K562 (cell line): ENCODE data around the gene URAD. TPM values are rescaled to one million over a fixed set of nuclear protein-coding genes. Genes with fewer than 3 reads are reported as not detected.

Experiments used
- ATAC-seq: fragments of 200-7000 bp; cut with Tn5 transposase; 3 replicates; pipeline ENCODE4 v1.9.1; 2020; ENCODE audit warnings: moderate library complexity
- BruUV-seq: library from RNA; stranded (reverse); fragments of 400-500 nt; replicated peaks from 2 replicates; lab custom pipeline; 2021; lab: Mats Ljungman, UMichigan
- CTCF ChIA-PET: fragments of 300-600 bp; formaldehyde crosslinking; extraction: SDS; loops from one replicate; lab custom pipeline; 2021; ENCODE audit warnings: low intra/inter-chr PET ratio; lab: Yijun Ruan, JAX
- POLR2A ChIA-PET: fragments of 300-600, 350-650 bp; sonication (Branson Sonifier 250); formaldehyde crosslinking; extraction: SDS; loops from one replicate; lab custom pipeline; 2021; ENCODE audit warnings: antibody characterized with exemption, inconsistent platforms; lab: Yijun Ruan, JAX
- DNase-seq, 4 experiments: peaks; one replicate each; pipeline versions ENCODE4 v3.0.0 to v3.0.0-alpha.2; 2011 to 2018; ENCODE audit warnings: low spot score in 3 of 4, mixed read lengths in 3 of 4; ENCODE audit errors: extremely low read depth in 1 of 4
- FAIRE-seq: peaks from 2 replicates; lab custom pipeline; 2011; peaks lifted over from hg19 to GRCh38; lab: Jason Lieb, UNC
- H2AFZ ChIP-seq: 2 replicates; pipeline ENCODE4 v1.6.0; 2011; ENCODE audit warnings: low read depth, low read length, control low read depth, inconsistent platforms
- H3K27ac ChIP-seq: fragments of 200-600 bp; 3 replicates; pipeline ENCODE4 v1.8.0; 2011; ENCODE audit warnings: low read depth, mild to moderate bottlenecking, control low read depth, inconsistent platforms, low read length, moderate library complexity, mixed read lengths; ENCODE audit errors: extremely low read depth
- H3K27me3 ChIP-seq, 2 experiments: fragments of 300-600 bp in 1 of 2; 2 replicates in 1 of 2; 3 replicates in 1 of 2; pipeline versions ENCODE4 v1.6.0 to v1.8.0; 2011; ENCODE audit warnings: inconsistent platforms in 2 of 2, low read length in 2 of 2, mild to moderate bottlenecking in 1 of 2, mixed read lengths in 1 of 2, moderate library complexity in 1 of 2; ENCODE audit not compliant: control insufficient read depth in 2 of 2, insufficient read depth in 2 of 2
- H3K36me3 ChIP-seq: fragments of 300-600 bp; 3 replicates; pipeline ENCODE4 v1.8.0; 2011; ENCODE audit warnings: mild to moderate bottlenecking, low read length, inconsistent platforms; ENCODE audit not compliant: control insufficient read depth, insufficient read depth
- H3K4me1 ChIP-seq, 2 experiments: fragments of 200-600 bp in 1 of 2; replicated peaks in 1 of 2; 2 replicates in 1 of 2; 3 replicates in 1 of 2; pipeline versions ENCODE4 v1.5.1 to v1.8.0; 2011; ENCODE audit warnings: inconsistent platforms in 2 of 2, low read length in 2 of 2, mild to moderate bottlenecking in 1 of 2, mixed read lengths in 1 of 2, moderate library complexity in 1 of 2; ENCODE audit not compliant: control insufficient read depth in 2 of 2, insufficient read depth in 2 of 2
- H3K4me2 ChIP-seq: 2 replicates; pipeline ENCODE4 v1.6.1; 2011; ENCODE audit warnings: low read length, control low read depth, inconsistent platforms, mixed read lengths; ENCODE audit not compliant: insufficient read depth
- H3K4me3 ChIP-seq: fragments of 200-600 bp; sonication (generic), shearing (Covaris generic); 2 replicates; pipeline ENCODE4 v1.5.1; 2016; ENCODE audit warnings: control low read depth, inconsistent platforms
- H3K79me2 ChIP-seq: fragments of 200-600 bp; 3 replicates; pipeline ENCODE4 v1.8.0; 2011; ENCODE audit warnings: low read length, inconsistent platforms; ENCODE audit not compliant: control insufficient read depth, insufficient read depth
- H3K9ac ChIP-seq, 2 experiments: 2 replicates each; pipeline versions ENCODE4 v1.6.0 to v1.6.1; 2011; ENCODE audit warnings: low read depth in 2 of 2, low read length in 2 of 2, control low read depth in 1 of 2, inconsistent platforms in 1 of 2, mild to moderate bottlenecking in 1 of 2, mixed read lengths in 1 of 2; ENCODE audit not compliant: insufficient read depth in 1 of 2
- H3K9me1 ChIP-seq: one replicate; pipeline ENCODE4 v1.6.0; 2011; ENCODE audit warnings: inconsistent platforms, mild to moderate bottlenecking, low read length, moderate library complexity; ENCODE audit not compliant: control insufficient read depth, insufficient read depth
- H3K9me3 ChIP-seq: replicated peaks from 2 replicates; pipeline ENCODE4 v1.5.1; 2011; ENCODE audit warnings: low read depth, low read length, inconsistent platforms; ENCODE audit not compliant: control insufficient read depth, insufficient read depth
- H4K20me1 ChIP-seq: replicated peaks from 2 replicates; pipeline ENCODE4 v1.6.1; 2011; ENCODE audit warnings: low read length, inconsistent platforms, mixed read lengths; ENCODE audit not compliant: control insufficient read depth, insufficient read depth
- CBX5 ChIP-seq: IDR thresholded peaks from 2 replicates; pipeline ENCODE4 v1.6.1; 2014; ENCODE audit warnings: low read depth, borderline replicate concordance
- CBX8 ChIP-seq: fragments of 200-600 bp; sonication (generic); IDR thresholded peaks from 2 replicates; pipeline ENCODE4 v1.6.1; 2012; ENCODE audit warnings: borderline replicate concordance, mixed run types, low read depth, mild to moderate bottlenecking, moderate library complexity, mixed read lengths, low read length, control low read depth, inconsistent platforms; ENCODE audit not compliant: poor library complexity, severe bottlenecking; ENCODE audit errors: extremely low read depth
- COPS2 ChIP-seq: fragments of 450-650 bp; conservative IDR thresholded peaks from 2 replicates; pipeline ENCODE4 v1.6.1; 2016; ENCODE audit warnings: mild to moderate bottlenecking, moderate library complexity
- EHMT2 ChIP-seq: fragments of 450-650 bp; IDR thresholded peaks from 2 replicates; pipeline ENCODE4 v1.6.1; 2018; ENCODE audit warnings: antibody characterized with exemption
- FOS ChIP-seq: IDR thresholded peaks from 3 replicates; pipeline ENCODE4 v1.6.1; 2011; ENCODE audit not compliant: insufficient read length; ENCODE audit errors: extremely low read depth
- HDGF ChIP-seq: fragments of 450-650 bp; IDR thresholded peaks from 2 replicates; pipeline ENCODE4 v1.6.1; 2016
- NONO ChIP-seq, 2 experiments: fragments of 200-400 bp in 1 of 2; fragments of 450-650 bp in 1 of 2; formaldehyde crosslinking in 1 of 2; IDR thresholded peaks; 2 replicates each; pipeline ENCODE4 v1.6.1; 2017; ENCODE audit warnings: low read depth in 2 of 2, mild to moderate bottlenecking in 2 of 2, moderate library complexity in 2 of 2, low read length in 1 of 2
- NR2F6 ChIP-seq: fragments of 450-650 bp; formaldehyde crosslinking; IDR thresholded peaks from 2 replicates; pipeline ENCODE4 v1.4.0; 2020; ENCODE audit warnings: mild to moderate bottlenecking
- POLR2B ChIP-seq: fragments of 450-650 bp; IDR thresholded peaks from 2 replicates; pipeline ENCODE4 v1.6.1; 2018; ENCODE audit warnings: low read depth; ENCODE audit not compliant: partially characterized antibody
- SMAD3 ChIP-seq: fragments of 450-650 bp; formaldehyde crosslinking; conservative IDR thresholded peaks from 2 replicates; pipeline ENCODE4 v1.4.0; 2020; ENCODE audit warnings: mild to moderate bottlenecking
- SREBF2 ChIP-seq: sonication (generic); formaldehyde crosslinking; IDR thresholded peaks from 2 replicates; pipeline ENCODE4 v1.4.0; 2020; ENCODE audit warnings: mild to moderate bottlenecking, missing genetic modification reagents
- SRF ChIP-seq, 2 experiments: fragments of 250-450, 450-650 bp in 1 of 2; sonication (Bioruptor Pico) in 1 of 2; sonication (generic) in 1 of 2; formaldehyde crosslinking; IDR thresholded peaks; 2 replicates each; pipeline versions ENCODE4 v1.5.0 to v1.5.1; 2020 to 2022; ENCODE audit warnings: mild to moderate bottlenecking in 1 of 2, missing genetic modification reagents in 1 of 2
- TCF3 ChIP-seq: sonication (generic); formaldehyde crosslinking; IDR thresholded peaks from 2 replicates; pipeline ENCODE4 v1.4.0; 2020; ENCODE audit warnings: mild to moderate bottlenecking, missing genetic modification reagents
- ZNF121 ChIP-seq: sonication (generic); formaldehyde crosslinking; conservative IDR thresholded peaks from 2 replicates; pipeline ENCODE4 v1.8.0; 2022; ENCODE audit warnings: missing genetic modification reagents
- ZNF239 ChIP-seq: fragments of 250-450 bp; sonication (Bioruptor Pico); IDR thresholded peaks from 2 replicates; pipeline ENCODE4 v1.4.0; 2020; ENCODE audit warnings: mild to moderate bottlenecking
- WGBS: fragments of 100-300 bp; shearing (Covaris generic); methylation state at CpG from one replicate; pipeline ENCODE4 v1.1.6; 2016; ENCODE audit warnings: low coverage, mixed read lengths; ENCODE audit not compliant: insufficient coverage; ENCODE audit errors: missing lambda C conversion rate; 5-methylcytosine and 5-hydroxymethylcytosine counted together
- in situ Hi-C: fragments of 300-500 bp; cut with MboI; formaldehyde crosslinking; loops from 4 replicates; pipeline ENCODE4 v1.15.0; 2018; ENCODE audit warnings: inconsistent platforms, mixed read lengths
- intact Hi-C: fragments of 100-400 bp; cut with micrococcal nuclease; formaldehyde crosslinking; loops from 2 replicates; pipeline ENCODE4 v1.14.2; 2022
- polyA plus RNA-seq, 8 experiments: library from polyadenylated mRNA; depleted of rRNA in 4 of 8; stranded (reverse) in 5 of 8; unstranded in 3 of 8; fragments of >200 nt; fragmentation: Nextera tagmentation in 2 of 8; fragmentation: Illumina TruSeq in 1 of 8; extraction: Ambion mirVana in 2 of 8; extraction: Trizol in 1 of 8; gene quantifications; 2 replicates each; pipeline versions ENCODE4 v1.2.1 to v1.2.3, GENCODE V29; 2011 to 2014; ENCODE audit warnings: inconsistent platforms in 1 of 8, missing spikeins in 1 of 8
- total RNA-seq, 7 experiments: library from RNA; depleted of rRNA in 6 of 7; stranded (reverse); fragments of >200 nt in 6 of 7; fragmentation: Illumina TruSeq in 2 of 7; extraction: Trizol in 2 of 7; gene quantifications; 2 replicates each; pipeline versions ENCODE4 v1.2.1 to v1.2.3, GENCODE V29; 2011 to 2021; ENCODE audit warnings: low replicate concordance in 1 of 7
- TF ChIP-seq, protein P1 (sequence below): fragments of 450-650 bp; IDR thresholded peaks from 2 replicates; pipeline ENCODE4 v1.6.1; 2017; ENCODE audit warnings: mild to moderate bottlenecking, moderate library complexity
- TF ChIP-seq, protein P2 (sequence below): fragments of 450-650 bp; IDR thresholded peaks from one replicate; pipeline ENCODE4 v1.6.1; 2018; ENCODE audit warnings: mild to moderate bottlenecking, moderate library complexity; ENCODE audit not compliant: partially characterized antibody

URAD gene
- total and polyA plus RNA-seq, 9 of the 15 experiments (the other 6 are each of a cell fraction or from before 2014, with no cell fraction given), result not detected

DNA sequence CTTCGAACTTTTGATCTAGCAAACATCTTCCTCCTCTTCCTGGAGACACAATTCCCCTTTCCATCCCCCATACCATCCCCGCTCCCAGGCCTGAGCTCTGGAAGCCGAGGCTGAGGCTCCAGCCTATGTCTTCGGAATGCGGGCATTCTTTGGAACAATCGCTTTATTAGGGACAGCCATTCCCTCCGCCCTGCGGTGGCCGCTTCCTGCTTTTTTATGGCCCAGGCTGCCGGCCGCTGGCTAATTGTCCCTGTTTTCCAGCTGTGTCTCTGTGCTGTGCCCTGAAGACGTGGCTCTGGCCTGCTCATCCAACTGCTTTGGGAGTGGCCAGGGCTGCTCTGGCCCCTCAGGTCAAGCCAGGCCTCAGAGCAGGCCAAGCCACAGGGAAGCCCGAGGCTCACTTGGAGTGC, 17.3 kb downstream of the URAD start:
- TF ChIP-seq EHMT2 (no peak), SREBF2 (CRISPR knock-in tag) (no peak), POLR2B (no peak), FOS (no peak), ZNF121 (CRISPR knock-in tag) (no peak), CBX8 (no peak), CBX5 (no peak), NR2F6 (CRISPR knock-in tag) (no peak), SRF (CRISPR knock-in tag; IDR thresholded peaks at IDR 0.05) (no peak), NONO (IDR thresholded peaks at IDR 0.05; ENCODE audit: low read depth in 2 of 2, low read length in 1 of 2) (no peak), ZNF239 (CRISPR knock-in tag) (no peak), HDGF (no peak), COPS2 (no peak), TCF3 (CRISPR knock-in tag) (no peak), SMAD3 (CRISPR knock-in tag) (no peak)
- TF ChIP-seq, protein P1, sequence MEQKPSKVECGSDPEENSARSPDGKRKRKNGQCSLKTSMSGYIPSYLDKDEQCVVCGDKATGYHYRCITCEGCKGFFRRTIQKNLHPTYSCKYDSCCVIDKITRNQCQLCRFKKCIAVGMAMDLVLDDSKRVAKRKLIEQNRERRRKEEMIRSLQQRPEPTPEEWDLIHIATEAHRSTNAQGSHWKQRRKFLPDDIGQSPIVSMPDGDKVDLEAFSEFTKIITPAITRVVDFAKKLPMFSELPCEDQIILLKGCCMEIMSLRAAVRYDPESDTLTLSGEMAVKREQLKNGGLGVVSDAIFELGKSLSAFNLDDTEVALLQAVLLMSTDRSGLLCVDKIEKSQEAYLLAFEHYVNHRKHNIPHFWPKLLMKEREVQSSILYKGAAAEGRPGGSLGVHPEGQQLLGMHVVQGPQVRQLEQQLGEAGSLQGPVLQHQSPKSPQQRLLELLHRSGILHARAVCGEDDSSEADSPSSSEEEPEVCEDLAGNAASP, result no peak
- TF ChIP-seq, protein P2, sequence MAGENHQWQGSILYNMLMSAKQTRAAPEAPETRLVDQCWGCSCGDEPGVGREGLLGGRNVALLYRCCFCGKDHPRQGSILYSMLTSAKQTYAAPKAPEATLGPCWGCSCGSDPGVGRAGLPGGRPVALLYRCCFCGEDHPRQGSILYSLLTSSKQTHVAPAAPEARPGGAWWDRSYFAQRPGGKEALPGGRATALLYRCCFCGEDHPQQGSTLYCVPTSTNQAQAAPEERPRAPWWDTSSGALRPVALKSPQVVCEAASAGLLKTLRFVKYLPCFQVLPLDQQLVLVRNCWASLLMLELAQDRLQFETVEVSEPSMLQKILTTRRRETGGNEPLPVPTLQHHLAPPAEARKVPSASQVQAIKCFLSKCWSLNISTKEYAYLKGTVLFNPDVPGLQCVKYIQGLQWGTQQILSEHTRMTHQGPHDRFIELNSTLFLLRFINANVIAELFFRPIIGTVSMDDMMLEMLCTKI, result no peak
- no TSS peak for BruUV-seq
- Histone ChIP-seq H3K79me2 (no peaks in the 10 kb centered on the region), H3K4me2 (no peak overlapping the region), H3K9me3 (no peaks in the 10 kb centered on the region), H3K36me3 (no peaks in the 10 kb centered on the region), H3K27me3 (peaks cover 11 to 70% of the 10 kb centered on the region in 2 experiments; a peak in 4 of 5 replicates), H4K20me1 (no peaks in the 10 kb centered on the region), H3K4me3 (no peak overlapping the region), H2AFZ (no peak overlapping the region), H3K9ac (no peak overlapping the region), H3K4me1 (peaks cover 0 to 3% of the 10 kb centered on the region in 2 experiments; a peak in 1 of 5 replicates), H3K27ac (no peak overlapping the region), H3K9me1 (no peaks in the 10 kb centered on the region)
- ATAC-seq (no peak), FAIRE-seq (no peak), DNase-seq (no peak)
- ChIA-PET CTCF (no interaction called here), POLR2A (no interaction called here)
- WGBS, result 4% methylated on average over 12 of the region's 13 CpGs
- in situ Hi-C loops, result loop anchor here (25.0 kb wide), 1 partner anchor 459 kb away; no protein-coding TSS in a partner anchor
- intact Hi-C loops, result no loop called here
